CD14-positive monocyte (primary cell): Measurements from ENCODE around the gene AXIN1. TPM values are rescaled to one million over a fixed set of nuclear protein-coding genes. Genes with fewer than 3 reads are reported as not detected.
A peak's percentile ranks its signal among the peaks of the same experiment; 100 is the strongest.

Source experiments
- DNase-seq, 3 donors: peaks; one replicate each; pipeline ENCODE4 v3.0.0-alpha.2; 2011 to 2022
- H2AFZ ChIP-seq: 2 replicates; pipeline ENCODE4 v1.6.0; 2012; ENCODE audit warnings: mild to moderate bottlenecking, low read depth, low read length, inconsistent platforms; ENCODE audit not compliant: insufficient read depth, poor library complexity, severe bottlenecking
- H3K27ac ChIP-seq, 2 donors: 1 replicate in 1 of 2; 2 replicates in 1 of 2; pipeline ENCODE4 v1.5.1; 2012 to 2013; ENCODE audit warnings: low read length in 2 of 2, control low read depth in 1 of 2, inconsistent platforms in 1 of 2, low read depth in 1 of 2, mild to moderate bottlenecking in 1 of 2
- H3K27me3 ChIP-seq, 2 donors: one replicate each; pipeline versions ENCODE4 v1.6.0 to v1.6.1; 2011 to 2013; ENCODE audit warnings: low read length in 2 of 2; ENCODE audit not compliant: control insufficient read depth in 2 of 2, insufficient read depth in 2 of 2
- H3K36me3 ChIP-seq, 2 donors: replicated peaks in 1 of 2; 1 replicate in 1 of 2; 2 replicates in 1 of 2; pipeline versions ENCODE4 v1.5.1 to v1.6.1; 2012 to 2013; ENCODE audit warnings: low read length in 2 of 2, control low read depth in 1 of 2, inconsistent platforms in 1 of 2, mild to moderate bottlenecking in 1 of 2; ENCODE audit not compliant: insufficient read depth in 2 of 2, control insufficient read depth in 1 of 2
- H3K4me1 ChIP-seq, 2 donors: 1 replicate in 1 of 2; 2 replicates in 1 of 2; pipeline versions ENCODE4 v1.5.1 to v1.6.1; 2012 to 2013; ENCODE audit warnings: low read length in 2 of 2, control low read depth in 1 of 2, inconsistent platforms in 1 of 2, mild to moderate bottlenecking in 1 of 2, moderate library complexity in 1 of 2; ENCODE audit not compliant: insufficient read depth in 2 of 2, control insufficient read depth in 1 of 2
- H3K4me2 ChIP-seq: replicated peaks from 2 replicates; pipeline ENCODE3; 2012; ENCODE audit warnings: low read length, moderate library complexity, mild to moderate bottlenecking; ENCODE audit not compliant: poor library complexity, severe bottlenecking; ENCODE audit errors: extremely low read depth
- H3K4me3 ChIP-seq, 3 experiments: fragments of 200-600 bp in 1 of 3; sonication (generic) in 1 of 3; replicated peaks in 1 of 3; 1 replicate in 2 of 3; 2 replicates in 1 of 3; pipeline ENCODE4 v1.5.1; 2011 to 2013; ENCODE audit warnings: low read length in 3 of 3, mild to moderate bottlenecking in 3 of 3, control low read depth in 2 of 3, low read depth in 2 of 3, inconsistent platforms in 1 of 3, moderate library complexity in 1 of 3
- H3K79me2 ChIP-seq: 2 replicates; pipeline ENCODE4 v1.6.0; 2012; ENCODE audit warnings: mild to moderate bottlenecking, control low read depth, inconsistent platforms, low read length, moderate library complexity; ENCODE audit not compliant: insufficient read depth
- H3K9ac ChIP-seq: 2 replicates; pipeline ENCODE4 v1.6.0; 2017; ENCODE audit warnings: low read length, mild to moderate bottlenecking; ENCODE audit not compliant: insufficient read depth, poor library complexity, severe bottlenecking
- H3K9me3 ChIP-seq, 2 donors: replicated peaks in 1 of 2; 1 replicate in 1 of 2; 2 replicates in 1 of 2; pipeline versions ENCODE4 v1.5.1 to v1.6.1; 2012 to 2013; ENCODE audit warnings: low read length in 2 of 2, control low read depth in 1 of 2; ENCODE audit not compliant: control insufficient read depth in 1 of 2, insufficient read depth in 1 of 2
- H4K20me1 ChIP-seq: 2 replicates; pipeline ENCODE4 v1.6.0; 2012; ENCODE audit warnings: mild to moderate bottlenecking, low read length, control low read depth, moderate library complexity; ENCODE audit not compliant: insufficient read depth
- H3K27ac Mint-ChIP-seq, 7 donors: one replicate each; pipeline ENCODE4 v1.8.0; 2020; ENCODE audit warnings: mild to moderate bottlenecking in 7 of 7, mixed read lengths in 7 of 7, moderate library complexity in 6 of 7, inconsistent platforms in 2 of 7
- H3K27me3 Mint-ChIP-seq, 3 donors: one replicate each; pipeline ENCODE4 v1.8.0; 2021 to 2022; ENCODE audit warnings: low read depth in 3 of 3, mild to moderate bottlenecking in 3 of 3, mixed read lengths in 3 of 3, moderate library complexity in 3 of 3, inconsistent platforms in 1 of 3
- H3K36me3 Mint-ChIP-seq, 2 donors: one replicate each; pipeline ENCODE4 v1.8.0; 2020; ENCODE audit warnings: mixed read lengths in 2 of 2, inconsistent platforms in 1 of 2, mild to moderate bottlenecking in 1 of 2
- H3K4me1 Mint-ChIP-seq: one replicate; pipeline ENCODE4 v1.8.0; 2020; ENCODE audit warnings: mild to moderate bottlenecking, mixed read lengths
- H3K4me3 Mint-ChIP-seq, 2 donors: one replicate each; pipeline ENCODE4 v1.8.0; 2020; ENCODE audit warnings: mild to moderate bottlenecking in 2 of 2, mixed read lengths in 2 of 2, moderate library complexity in 1 of 2
- H3K9me3 Mint-ChIP-seq, 7 donors: one replicate each; pipeline ENCODE4 v1.8.0; 2020 to 2022; ENCODE audit warnings: mixed read lengths in 7 of 7, mild to moderate bottlenecking in 6 of 7, moderate library complexity in 6 of 7, inconsistent platforms in 2 of 7
- WGBS: methylation state at CpG from one replicate; pipeline ENCODE4 v1.1.5; 2013; ENCODE audit warnings: missing lambda C conversion rate; ENCODE audit not compliant: insufficient coverage; 5-methylcytosine and 5-hydroxymethylcytosine counted together
- intact Hi-C, 2 donors: fragments of 100-400 bp; cut with micrococcal nuclease; formaldehyde crosslinking; loops; one replicate each; pipeline versions ENCODE4 v1.15.0 to v1.15.1; 2023
- polyA plus RNA-seq, 3 donors: library from polyadenylated mRNA; depleted of rRNA in 1 of 3; unstranded in 2 of 3; stranded (reverse) in 1 of 3; fragments of 300-500 nt in 2 of 3; fragments of >200 nt in 1 of 3; fragmentation: Illumina TruSeq in 2 of 3; gene quantifications; 1 replicate in 2 of 3; 2 replicates in 1 of 3; pipeline ENCODE4 v1.2.3, GENCODE V29; 2012 to 2021
- TF ChIP-seq, protein P1 (sequence below): fragments of 200-600 bp; IDR thresholded peaks from one replicate; pipeline ENCODE4 v1.8.0; 2022; ENCODE audit warnings: antibody characterized with exemption, mild to moderate bottlenecking

AXIN1 gene
- polyA plus RNA-seq, 3 donors = 0.30 to 20.9 (median 0.74) TPM

DNA sequence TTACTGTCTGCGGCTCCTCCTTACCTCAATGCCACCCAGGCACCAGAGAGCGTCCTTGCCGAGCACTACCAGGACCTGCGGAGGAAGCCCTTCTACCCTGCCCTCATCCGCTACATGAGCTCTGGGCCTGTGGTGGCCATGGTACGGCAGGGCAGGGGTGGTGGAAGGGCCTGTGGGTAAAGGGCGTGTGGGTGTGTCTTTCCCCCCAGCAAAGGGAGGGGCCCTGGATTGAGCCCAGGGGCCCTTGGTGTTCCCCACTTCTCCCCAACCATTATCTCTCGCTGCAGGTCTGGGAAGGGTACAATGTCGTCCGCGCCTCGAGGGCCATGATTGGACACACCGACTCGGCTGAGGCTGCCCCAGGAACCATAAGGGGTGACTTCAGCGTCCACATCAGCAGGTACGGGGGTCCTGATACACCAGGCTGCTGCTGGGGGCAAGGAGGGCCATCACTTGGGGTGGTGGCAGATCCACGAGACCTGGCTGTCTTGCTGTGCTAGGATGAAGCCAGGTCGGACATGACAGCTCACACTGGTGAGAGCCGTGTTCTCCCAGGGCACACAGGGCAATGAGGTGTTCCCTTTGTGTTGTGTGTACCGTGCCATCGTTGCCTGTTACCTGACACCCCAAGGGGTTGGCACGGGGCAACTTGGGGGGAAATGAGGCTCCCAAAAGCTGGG, 47.0 kb upstream of the AXIN1 start:
- 78% methylated on average over 15 of the region's 22 CpGs for WGBS
- Histone ChIP-seq H3K4me3 (no peak overlapping the region), H3K79me2 (peaks cover 4% of the 10 kb centered on the region), H3K9ac (no peak overlapping the region), H3K27me3 (no peaks in the 10 kb centered on the region), H3K9me3 (no peaks in the 10 kb centered on the region), H3K4me2 (peak overlapping the region; percentile 78), H3K27ac (peak overlapping the region; percentile 78 to 85), H4K20me1 (no peaks in the 10 kb centered on the region), H3K36me3 (no peaks in the 10 kb centered on the region), H2AFZ (no peak overlapping the region), H3K4me1 (peaks cover 31 to 39% of the 10 kb centered on the region in 2 donors)
- peak in 1 of 3 donors; percentile 8 for DNase-seq
- H3K4me1 Mint-ChIP-seq = peaks cover 32% of the 10 kb centered on the region
- H3K27me3 Mint-ChIP-seq = peaks cover 3 to 5% (median 4%) of the 10 kb centered on the region in 3 donors
- H3K4me3 Mint-ChIP-seq = no peak overlapping the region
- peaks cover 0 to 6% of the 10 kb centered on the region in 2 donors for H3K36me3 Mint-ChIP-seq
- no peaks in the 10 kb centered on the region for H3K9me3 Mint-ChIP-seq
- TF ChIP-seq, protein P1, sequence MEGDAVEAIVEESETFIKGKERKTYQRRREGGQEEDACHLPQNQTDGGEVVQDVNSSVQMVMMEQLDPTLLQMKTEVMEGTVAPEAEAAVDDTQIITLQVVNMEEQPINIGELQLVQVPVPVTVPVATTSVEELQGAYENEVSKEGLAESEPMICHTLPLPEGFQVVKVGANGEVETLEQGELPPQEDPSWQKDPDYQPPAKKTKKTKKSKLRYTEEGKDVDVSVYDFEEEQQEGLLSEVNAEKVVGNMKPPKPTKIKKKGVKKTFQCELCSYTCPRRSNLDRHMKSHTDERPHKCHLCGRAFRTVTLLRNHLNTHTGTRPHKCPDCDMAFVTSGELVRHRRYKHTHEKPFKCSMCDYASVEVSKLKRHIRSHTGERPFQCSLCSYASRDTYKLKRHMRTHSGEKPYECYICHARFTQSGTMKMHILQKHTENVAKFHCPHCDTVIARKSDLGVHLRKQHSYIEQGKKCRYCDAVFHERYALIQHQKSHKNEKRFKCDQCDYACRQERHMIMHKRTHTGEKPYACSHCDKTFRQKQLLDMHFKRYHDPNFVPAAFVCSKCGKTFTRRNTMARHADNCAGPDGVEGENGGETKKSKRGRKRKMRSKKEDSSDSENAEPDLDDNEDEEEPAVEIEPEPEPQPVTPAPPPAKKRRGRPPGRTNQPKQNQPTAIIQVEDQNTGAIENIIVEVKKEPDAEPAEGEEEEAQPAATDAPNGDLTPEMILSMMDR = no peak
- H3K27ac Mint-ChIP-seq = peak overlapping the region in 3 of 7 donors; percentile 25 to 98 (median 26)
- intact Hi-C loops = loop anchor here (5.0 kb wide), 1 partner anchor 128 kb away; the partner anchor contains the start of gene CAPN15 (in 2 of the 2)

DNA sequence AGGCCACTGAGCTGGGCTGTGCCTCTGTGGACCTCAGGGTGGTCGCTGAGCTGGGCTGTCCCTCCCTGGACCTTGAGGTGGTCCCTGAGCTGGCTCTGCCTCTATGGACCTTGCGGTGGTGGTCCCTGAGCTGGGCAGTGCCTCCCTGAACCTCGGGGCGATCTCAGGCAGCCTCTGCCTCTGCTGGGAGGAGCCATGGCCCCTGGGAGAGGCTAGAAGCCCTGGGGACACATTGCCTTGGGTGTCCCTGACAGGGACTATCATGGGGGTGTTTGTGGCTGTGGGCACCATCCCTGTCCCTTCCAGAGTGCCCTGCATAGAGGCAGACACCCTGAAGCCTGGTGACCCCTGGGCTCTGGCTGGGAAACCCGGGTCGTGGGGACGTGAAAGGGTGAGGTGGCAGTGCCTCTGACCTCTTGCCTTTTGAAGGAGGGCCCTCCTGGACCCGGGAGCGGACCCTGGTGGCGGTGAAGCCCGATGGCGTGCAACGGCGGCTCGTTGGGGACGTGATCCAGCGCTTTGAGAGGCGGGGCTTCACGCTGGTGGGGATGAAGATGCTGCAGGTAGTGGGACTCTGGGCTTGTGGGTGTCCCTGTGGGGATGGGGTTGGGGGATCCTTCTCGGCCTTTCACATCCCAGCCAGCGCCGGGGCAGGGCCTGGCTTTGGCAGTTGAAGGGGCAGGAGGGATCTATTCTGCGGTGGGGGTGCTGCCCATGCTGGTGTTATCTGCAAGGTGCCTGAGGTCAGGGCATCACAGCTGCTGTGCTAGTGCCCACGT, 46.2 kb upstream of the AXIN1 start:
- Histone ChIP-seq H3K27me3 (no peaks in the 10 kb centered on the region), H3K27ac (no peak overlapping the region), H3K36me3 (no peaks in the 10 kb centered on the region), H2AFZ (no peak overlapping the region), H3K4me2 (no peak overlapping the region), H3K4me3 (no peak overlapping the region), H3K9ac (no peak overlapping the region), H3K9me3 (no peaks in the 10 kb centered on the region), H4K20me1 (no peaks in the 10 kb centered on the region), H3K4me1 (peaks cover 31 to 39% of the 10 kb centered on the region in 2 donors), H3K79me2 (peaks cover 4% of the 10 kb centered on the region)
- Mint-ChIP-seq H3K4me3 (no peak overlapping the region), H3K27ac (peak overlapping the region in 2 of 7 donors; percentile 25 to 49), H3K4me1 (peaks cover 32% of the 10 kb centered on the region), H3K27me3 (peaks cover 3 to 5% (median 4%) of the 10 kb centered on the region in 3 donors), H3K36me3 (peaks cover 0 to 6% of the 10 kb centered on the region in 2 donors), H3K9me3 (no peaks in the 10 kb centered on the region)
- intact Hi-C loops = loop anchor here in 1 of 2 donors (5.0 kb wide), 1 partner anchor 129 kb away; the partner anchor contains the start of gene CAPN15
- WGBS = 82% methylated on average over 19 of the region's 24 CpGs
- DNase-seq = no peak
- TF ChIP-seq, protein P1 = no peak
